GM18517 (cell line): ENCODE data around the gene KRT76.

Experiments
- ATAC-seq: cut with Tn5 transposase; IDR thresholded peaks from one replicate; pipeline ENCODE4 v1.9.1; 2021; ENCODE audit warnings: mild to moderate bottlenecking, moderate library complexity; ENCODE audit not compliant: unreplicated experiment

The KRT76 gene

DNA sequence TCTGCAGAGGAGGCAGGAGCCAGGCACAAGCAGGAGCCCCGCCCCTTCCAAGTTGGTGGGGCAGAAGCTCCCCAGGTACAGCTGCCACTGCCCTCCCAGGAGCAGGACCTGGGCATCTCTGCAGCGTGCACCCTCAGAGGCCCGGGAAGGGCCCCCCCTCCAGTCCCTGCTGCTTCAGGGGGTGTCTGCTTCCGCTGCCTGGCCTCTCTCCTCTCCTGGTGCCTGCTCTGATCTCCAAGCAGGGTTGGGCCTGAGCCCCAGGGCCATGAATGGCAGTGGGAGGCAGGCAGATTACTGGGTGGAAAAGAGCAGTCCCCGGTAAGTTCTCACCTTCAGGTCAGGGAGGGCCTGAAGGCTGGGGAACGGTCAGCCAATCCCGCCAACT is 35.0 kb downstream of the KRT76 start:
- no peak for ATAC-seq

DNA sequence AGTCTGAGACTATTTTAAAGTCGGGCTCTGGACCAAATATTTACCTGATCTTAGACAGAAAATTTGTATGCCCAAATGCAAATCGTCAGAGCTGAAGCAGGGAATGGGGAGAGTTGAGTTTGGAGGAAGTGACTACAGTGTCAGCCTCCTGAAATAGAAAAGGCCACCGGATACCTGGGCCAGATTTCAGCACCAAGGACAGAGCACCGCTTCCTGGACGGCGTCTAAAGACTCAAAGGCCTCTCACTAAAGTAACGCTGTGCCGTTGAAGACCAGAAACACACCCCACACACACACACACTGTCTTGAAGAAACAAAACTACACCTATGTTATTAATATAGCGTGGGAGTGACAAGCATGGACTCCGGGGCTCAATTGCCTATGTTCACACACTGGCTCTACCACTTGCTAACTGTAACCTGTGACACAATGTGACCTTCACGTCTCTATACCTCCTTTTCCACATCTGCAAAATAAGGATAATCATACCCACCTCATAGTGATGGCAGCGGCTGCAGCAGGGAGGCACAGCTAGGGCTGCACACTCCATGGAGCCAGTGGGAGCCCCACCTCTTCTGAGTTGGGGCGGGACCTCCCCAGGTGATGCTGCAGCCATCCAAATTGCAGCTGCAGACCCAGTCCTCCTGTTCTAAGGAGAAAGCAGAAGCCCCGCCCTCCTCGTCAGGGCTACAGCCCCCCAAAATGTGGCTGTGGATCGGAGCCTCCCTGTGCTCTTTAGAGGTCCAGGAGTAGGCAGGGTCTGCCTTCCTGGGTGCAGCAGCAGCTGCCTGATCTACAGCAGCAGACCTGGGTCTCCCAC is 35.6 kb downstream of the KRT76 start:
- ATAC-seq, result no peak

DNA sequence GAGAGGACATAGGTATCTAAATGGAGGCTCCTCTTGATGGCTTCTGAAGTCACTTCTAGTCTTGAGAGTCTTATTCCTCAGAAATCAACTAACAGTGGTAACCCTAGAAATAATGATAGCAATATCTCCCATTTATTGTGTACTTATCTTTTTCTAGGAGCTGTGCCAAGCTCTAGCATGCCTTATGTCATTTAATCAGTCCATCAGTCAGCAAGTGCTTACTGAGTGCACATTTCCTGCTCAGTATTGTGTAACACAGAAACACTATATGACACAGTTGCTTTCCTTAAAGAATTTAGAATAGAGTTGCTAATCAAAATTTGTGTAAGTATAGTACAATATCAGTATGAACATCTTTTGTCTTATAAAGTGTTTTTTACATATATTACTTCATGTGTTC is 36.6 kb downstream of the KRT76 start:
- ATAC-seq, result no peak

DNA sequence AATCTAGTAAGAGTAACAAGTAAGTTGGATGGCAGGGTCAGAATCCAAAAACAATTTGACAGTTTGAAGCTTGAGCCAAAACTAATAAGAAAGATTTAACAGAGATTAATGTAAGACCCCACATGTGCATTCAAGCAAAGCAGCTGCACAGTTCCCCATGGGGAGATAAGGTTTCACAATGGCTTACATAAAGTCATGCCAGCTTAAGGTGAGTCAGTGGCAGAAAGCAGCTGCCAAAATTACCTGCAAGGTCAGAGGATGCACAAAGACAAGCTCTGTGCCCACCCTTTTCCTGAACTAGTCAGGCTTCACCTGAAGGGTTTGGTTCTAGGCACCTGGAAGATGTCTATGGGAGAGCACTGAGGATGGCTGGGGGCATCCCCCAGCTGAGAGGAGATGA is 37.2 kb downstream of the KRT76 start:
- ATAC-seq, result no peak

DNA sequence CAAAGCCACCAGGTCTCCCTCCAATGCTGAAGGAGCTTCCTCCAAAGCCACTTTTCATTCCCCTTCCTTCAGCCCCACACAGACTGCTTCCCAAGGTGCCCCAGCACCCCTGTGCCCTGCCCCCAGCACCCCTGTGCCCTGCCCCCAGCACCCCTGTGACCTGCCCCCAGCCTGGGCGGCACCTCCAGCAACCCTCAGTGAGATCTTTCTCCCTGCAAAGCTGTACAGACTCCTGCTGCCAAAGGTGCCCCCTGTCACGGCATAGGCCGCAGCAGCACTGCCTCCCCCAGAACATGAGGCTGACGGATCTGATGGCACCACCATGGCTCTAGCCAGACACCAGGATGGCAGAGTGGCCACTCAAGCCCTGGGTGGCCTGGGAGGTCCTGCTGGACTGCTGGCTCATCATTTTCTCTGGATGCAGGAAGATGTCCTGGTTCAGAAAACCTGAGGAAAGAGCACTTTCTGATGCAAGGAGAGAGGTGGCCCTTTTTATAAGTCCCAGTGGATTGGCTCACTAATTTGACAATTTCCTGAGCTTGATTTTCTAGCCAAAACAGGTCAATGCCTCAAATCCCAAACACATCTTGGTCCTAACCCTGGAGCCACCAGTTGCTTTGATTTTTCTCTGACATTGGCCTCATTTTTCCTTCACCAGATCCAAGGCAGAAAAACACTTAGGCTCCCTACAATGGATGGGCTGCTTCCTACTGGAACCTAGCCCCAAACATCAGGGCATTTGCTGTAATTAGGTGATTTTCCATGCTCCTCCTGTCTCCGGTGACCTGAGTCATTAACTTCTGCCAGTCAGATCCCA is 41.1 kb downstream of the KRT76 start:
- ATAC-seq, result no peak

DNA sequence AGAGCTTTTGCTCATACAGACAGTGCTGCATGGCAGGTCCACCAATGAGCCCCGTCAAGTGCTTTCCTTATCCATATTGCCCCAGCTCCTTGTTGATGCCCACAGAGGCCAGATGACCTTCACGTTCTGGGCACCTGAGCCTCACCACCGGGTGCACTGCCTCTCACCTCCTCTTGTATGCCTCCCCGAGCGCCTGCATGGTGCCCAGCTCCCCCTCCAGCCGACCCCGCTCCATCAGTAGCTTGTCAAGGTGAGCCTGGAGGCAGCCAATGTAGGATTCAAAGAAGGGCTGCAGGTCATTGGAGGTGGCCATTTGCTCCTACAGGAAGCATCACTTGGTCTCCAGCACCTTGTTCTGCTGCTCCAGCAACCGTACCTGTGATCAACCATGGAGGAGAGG is 42.0 kb downstream of the KRT76 start:
- no peak for ATAC-seq

DNA sequence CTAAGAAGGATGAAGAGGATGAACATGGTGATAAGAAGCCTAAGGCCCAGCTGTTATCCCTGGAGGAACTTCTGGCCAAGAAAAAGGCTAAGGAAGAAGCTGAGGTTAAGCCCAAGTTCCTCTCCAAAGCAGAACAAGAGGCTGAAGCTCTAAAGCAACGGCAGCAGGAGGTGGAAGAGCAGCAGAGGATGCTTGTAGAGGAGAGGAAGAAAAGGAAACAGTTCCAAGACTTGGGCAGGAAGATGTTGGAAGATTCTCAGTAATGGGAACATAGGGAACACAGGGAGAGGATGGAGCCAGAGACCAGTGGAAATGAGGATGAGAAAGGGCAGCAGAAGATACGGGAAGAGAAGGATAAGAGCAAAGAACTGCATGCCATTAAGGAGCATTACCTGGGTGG is 46.4 kb downstream of the KRT76 start:
- ATAC-seq, result no peak

DNA sequence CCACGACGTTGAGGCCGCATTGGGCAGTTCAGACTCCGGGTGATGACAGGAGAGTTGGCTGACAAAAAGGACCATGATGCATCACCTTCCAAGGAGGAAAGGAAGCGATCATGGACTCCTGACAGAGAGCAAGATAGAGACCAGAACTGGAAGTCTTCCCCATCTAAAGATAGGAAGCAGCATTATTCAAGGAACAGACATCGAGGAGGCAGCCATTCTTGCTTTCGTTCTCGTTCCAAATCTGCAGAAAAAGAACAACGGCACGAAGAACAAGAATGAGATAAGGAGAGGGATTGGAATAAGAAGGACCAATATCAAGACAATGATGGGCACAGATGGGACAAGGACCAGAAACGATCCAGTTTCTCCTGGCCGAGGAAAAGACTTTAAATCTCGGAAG is 46.8 kb downstream of the KRT76 start:
- no peak for ATAC-seq

DNA sequence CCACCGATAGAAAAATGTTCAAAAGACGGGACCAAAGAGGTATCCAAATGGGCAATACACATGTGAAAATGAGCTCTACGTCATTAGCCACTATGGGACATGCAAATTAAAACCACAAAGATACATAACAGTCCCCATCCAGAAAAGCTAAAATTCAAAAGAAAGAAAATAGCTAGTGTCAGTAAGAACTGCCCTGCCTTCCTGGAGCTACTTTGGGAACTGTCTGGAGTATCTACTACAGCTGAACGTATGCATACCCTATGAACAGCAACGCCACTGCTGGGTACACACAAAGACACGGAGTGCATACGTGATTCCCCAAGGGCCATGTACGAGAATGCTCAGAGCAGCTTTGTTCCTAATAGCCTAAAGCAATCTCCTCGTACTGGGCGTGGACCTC is 48.0 kb downstream of the KRT76 start:
- no peak for ATAC-seq

DNA sequence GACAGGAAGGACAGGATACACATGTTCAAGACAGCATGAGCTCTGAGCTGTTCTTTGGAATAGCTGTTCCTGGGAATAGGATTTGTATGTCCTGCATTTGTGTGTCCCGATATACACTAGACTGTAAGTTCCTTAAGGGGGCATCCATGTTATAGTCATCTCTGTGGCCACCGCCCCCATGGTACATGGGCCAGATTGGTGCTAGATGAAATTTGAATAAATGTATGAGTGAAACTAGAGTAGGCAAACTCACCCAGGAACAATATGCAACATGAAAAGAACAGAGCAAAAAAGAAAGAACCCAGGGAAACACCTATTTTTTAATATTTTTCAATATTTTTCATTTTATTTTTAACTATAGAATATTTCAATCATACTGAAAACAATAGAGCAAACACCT is 48.8 kb downstream of the KRT76 start:
- ATAC-seq, result no peak

DNA sequence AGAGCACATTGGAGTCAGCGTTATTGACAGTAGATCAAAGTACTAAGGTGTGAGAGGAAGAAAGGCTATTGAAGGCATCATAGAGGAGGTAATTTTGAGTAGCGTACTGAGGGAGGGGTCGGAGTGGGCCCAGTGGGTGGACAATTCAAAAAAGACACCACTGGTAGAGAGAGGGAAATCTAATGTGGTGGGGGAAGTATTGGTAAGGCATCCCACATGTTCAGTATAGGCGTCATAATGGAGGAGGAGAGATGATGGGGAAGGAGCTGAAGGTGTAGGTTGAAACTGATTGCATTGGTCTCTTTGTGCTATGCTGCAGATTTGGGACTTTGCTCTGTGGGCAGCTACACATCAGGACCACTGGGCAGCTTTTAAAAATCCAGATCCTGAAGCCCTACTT is 50.1 kb downstream of the KRT76 start:
- no peak for ATAC-seq

DNA sequence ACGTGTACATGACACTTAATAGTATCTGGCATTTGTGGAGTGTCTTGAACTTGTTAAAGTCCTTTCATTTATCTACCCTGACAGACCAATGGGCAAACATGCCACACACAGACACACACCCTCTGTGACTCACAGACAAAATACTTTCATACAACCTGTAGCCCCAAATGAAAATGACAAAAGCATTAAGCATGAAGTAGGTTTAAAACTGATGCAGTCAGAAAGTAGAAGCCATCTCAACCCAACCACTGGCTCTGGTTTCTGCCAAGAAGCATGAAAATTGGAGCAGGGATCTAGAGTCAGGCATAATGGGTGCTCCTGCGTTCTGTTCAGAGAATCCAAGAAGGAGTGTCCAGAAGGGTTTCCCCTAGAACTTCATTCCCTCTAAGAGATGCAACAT is 50.7 kb downstream of the KRT76 start:
- no peak for ATAC-seq

DNA sequence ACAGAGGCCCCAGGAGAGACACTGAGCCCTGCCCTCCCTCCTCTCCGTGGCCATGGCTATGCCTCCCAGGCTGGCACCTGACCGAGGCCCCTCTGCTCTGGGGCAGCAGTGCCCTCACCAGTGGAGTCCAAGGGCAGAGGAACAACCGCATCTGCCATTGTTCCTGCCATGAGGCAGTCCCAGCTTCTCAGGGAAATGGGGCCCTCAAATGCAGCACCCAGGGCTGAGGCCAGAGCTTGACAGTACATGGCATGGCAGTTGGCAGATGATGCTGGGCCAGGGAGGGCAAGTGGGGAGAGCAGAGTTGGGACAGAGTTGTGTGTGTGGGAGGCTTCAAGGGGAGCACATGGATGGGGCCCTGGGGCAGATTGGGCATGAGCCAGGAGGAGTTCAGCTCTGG is 52.8 kb downstream of the KRT76 start:
- no peak for ATAC-seq

DNA sequence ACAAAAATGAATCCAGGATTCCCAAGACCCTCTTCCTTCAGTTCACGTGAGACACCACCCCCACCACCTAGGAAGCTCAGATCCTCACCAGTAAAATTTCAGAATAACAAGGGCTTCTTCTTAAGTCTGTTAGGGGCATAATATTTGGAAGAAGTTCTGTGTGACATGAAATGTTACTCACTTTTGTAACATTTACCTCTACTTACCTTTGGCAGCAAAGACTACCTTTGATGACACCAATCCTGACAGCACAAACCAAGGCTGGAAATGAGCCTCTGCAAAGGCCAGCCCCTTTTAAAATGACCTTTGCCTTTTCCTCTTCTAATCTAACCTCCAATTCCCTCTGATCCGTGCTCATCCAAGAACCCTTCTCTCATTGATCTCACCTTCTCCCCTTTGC is 54.5 kb downstream of the KRT76 start:
- ATAC-seq, result no peak

DNA sequence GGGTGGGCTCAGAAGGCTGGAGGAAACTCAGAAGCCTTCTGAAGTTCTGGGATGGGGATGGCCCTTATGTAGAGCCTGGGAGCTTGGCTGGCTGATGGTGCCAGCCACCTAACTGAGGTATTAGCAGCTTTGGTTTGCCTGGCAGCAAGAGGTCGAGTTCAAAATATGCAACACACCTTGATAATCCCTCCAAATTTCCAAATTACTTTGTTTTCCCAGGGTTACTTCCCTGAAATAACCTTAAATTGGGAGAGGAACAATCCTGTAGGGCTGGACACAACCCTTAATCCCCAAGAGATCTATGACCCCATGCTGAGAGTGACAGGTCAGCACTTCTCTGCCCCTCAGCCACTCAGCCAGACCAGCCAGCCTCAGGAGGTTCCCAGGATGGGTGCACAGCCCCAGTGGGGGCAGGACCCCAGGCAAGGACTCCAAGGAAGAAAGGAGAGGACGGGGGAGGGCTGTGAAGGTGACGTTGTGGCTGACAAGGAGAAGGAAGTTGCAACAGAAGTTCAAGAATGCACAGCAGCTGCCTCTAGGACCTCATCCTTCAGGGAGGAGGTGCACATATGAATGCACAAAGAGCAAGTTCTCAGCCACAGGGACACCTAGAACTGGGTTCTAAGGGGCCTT is 55.2 kb downstream of the KRT76 start:
- ATAC-seq, result no peak

DNA sequence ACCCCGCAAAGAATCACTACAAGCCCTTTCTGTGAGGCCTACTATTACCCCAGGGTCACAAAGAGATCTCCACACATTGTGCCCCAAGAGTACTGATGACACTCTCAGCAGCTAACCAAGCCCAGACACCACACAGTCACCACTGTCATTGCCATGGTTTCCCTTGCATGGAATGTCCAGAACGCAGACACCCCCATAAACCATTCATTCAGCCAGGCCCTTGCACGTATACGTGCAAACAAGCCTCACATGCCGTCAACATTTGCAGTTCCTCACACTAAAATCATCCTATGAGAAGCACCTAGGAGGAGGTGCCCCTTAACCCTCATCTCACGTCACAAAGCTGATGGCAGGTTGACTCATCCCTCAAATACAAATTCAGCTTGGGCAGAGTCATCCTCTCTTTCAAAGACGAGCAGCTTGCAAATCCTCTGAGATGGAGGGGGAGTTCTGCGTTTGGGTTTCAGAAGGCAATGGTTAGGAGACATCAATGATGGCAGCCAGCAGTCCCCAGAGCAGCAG is 56.7 kb downstream of the KRT76 start:
- ATAC-seq, result no peak
